ENCODE results near the gene POLR3E. TPM values are rescaled to one million over a fixed set of nuclear protein-coding genes. Genes with fewer than 3 reads are reported as not detected.

Gene POLR3E
- total RNA-seq, 1 experiment from 2014 or later, result 70.9 TPM

DNA sequence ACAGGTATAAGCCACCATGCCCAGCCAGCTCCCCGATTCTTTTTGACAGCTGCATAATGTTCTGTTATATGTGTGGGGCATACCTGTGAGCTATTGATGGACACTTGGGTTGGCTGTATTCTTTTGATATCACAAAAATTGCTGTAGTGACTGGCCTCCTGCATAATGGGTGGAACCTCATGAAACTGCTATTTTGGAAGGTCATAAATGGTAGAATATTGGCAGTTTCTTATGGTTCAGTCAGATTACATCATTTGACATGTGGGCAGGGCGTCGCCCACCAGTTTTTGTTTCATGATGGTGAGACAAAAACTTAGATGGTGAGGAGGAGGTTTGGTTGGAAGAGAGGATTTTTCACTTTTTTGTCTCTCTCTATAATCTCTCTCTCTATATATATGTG is 26.7 kb upstream of the POLR3E start:
- H3K4me2 ChIP-seq, result no peak overlapping the region
- H3K9me3 ChIP-seq (ENCODE audit: insufficient read depth, low read depth), result no peaks in the 10 kb centered on the region
- no peaks in the 10 kb centered on the region for H3K4me1 ChIP-seq (replicated peaks; ENCODE audit: insufficient read depth)
- H3K36me3 ChIP-seq (ENCODE audit: low read depth), result no peaks in the 10 kb centered on the region
- intact Hi-C loops (cut with micrococcal nuclease; ENCODE audit: unreplicated experiment), result no loop called here
- no peak overlapping the region for H3K27ac ChIP-seq
- no peaks in the 10 kb centered on the region for H3F3A ChIP-seq (ENCODE audit: insufficient read depth, low read depth)
- H4K20me1 ChIP-seq (ENCODE audit: insufficient read depth), result no peaks in the 10 kb centered on the region
- CTCF ChIA-PET, result interaction anchor here (0.7 kb wide), 1 partner anchor 8 kb away, joined by 4 read pairs; no protein-coding TSS in a partner anchor
- DNase-seq, result no peak
- H3K79me2 ChIP-seq (ENCODE audit: low read depth), result no peaks in the 10 kb centered on the region
- no peak overlapping the region for H2AFZ ChIP-seq
- BruUV-seq (replicated peaks), result no TSS peak
- POLR2A ChIA-PET (ENCODE audit: unreplicated experiment), result no interaction called here
- TF ChIP-seq CTCF (conservative IDR thresholded peaks at IDR 0.05) (no peak), EZH2 (IDR thresholded peaks at IDR 0.05; ENCODE audit: low read depth) (no peak)
- H3K27me3 ChIP-seq (ENCODE audit: insufficient read depth, low read depth), result no peaks in the 10 kb centered on the region
- H3K4me3 ChIP-seq, result no peak overlapping the region
- no peaks in the 10 kb centered on the region for H3K9me2 ChIP-seq (ENCODE audit: insufficient read depth)

- H3K36me3 ChIP-seq (ENCODE audit: low read depth), result no peaks in the 10 kb centered on the region
- no peaks in the 10 kb centered on the region for H3K4me1 ChIP-seq (replicated peaks; ENCODE audit: insufficient read depth)
- no peaks in the 10 kb centered on the region for H3K79me2 ChIP-seq (ENCODE audit: low read depth)
- POLR2A ChIA-PET (ENCODE audit: unreplicated experiment), result no interaction called here
- no peak overlapping the region for H3K4me2 ChIP-seq
- TF ChIP-seq EZH2 (IDR thresholded peaks at IDR 0.05; ENCODE audit: low read depth) (no peak), CTCF (conservative IDR thresholded peaks at IDR 0.05) (no peak)
- no peaks in the 10 kb centered on the region for H3F3A ChIP-seq (ENCODE audit: insufficient read depth, low read depth)
- H3K27ac ChIP-seq, result no peak overlapping the region
- DNase-seq, result no peak
- CTCF ChIA-PET, result no interaction called here
- no peaks in the 10 kb centered on the region for H3K27me3 ChIP-seq (ENCODE audit: insufficient read depth, low read depth)
- H3K9me3 ChIP-seq (ENCODE audit: insufficient read depth, low read depth), result no peaks in the 10 kb centered on the region
- H2AFZ ChIP-seq, result no peak overlapping the region
- H4K20me1 ChIP-seq (ENCODE audit: insufficient read depth), result no peaks in the 10 kb centered on the region
- no peak overlapping the region for H3K4me3 ChIP-seq
- H3K9me2 ChIP-seq (ENCODE audit: insufficient read depth), result no peaks in the 10 kb centered on the region
- intact Hi-C loops (cut with micrococcal nuclease; ENCODE audit: unreplicated experiment), result no loop called here
- BruUV-seq (replicated peaks), result no TSS peak
These were observed 24.1 kb upstream of the POLR3E start for GRCh38 chr16:22272870-22273650.

DNA sequence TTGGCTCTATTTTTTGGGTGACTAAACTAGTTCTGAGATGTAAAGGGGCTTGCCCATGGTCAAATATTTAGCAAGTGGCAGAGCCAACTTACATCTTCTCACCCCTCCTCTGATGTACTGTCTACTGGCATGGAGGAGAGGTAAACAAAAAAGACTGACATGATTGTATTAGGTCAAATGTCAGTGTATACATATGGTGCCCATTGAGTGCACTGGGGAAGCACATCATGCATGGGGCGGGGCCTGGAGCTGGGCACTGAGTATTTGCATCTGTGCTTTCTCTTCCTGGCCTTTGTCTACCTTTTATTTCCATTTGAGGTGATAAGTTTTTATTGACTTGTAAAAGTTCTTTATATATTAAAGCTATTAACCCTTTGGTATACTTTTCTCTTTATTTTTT is 22.3 kb upstream of the POLR3E start:
- H2AFZ ChIP-seq, result no peak overlapping the region
- POLR2A ChIA-PET (ENCODE audit: unreplicated experiment), result no interaction called here
- no peaks in the 10 kb centered on the region for H3K9me2 ChIP-seq (ENCODE audit: insufficient read depth)
- no peaks in the 10 kb centered on the region for H3F3A ChIP-seq (ENCODE audit: insufficient read depth, low read depth)
- H3K27me3 ChIP-seq (ENCODE audit: insufficient read depth, low read depth), result no peaks in the 10 kb centered on the region
- intact Hi-C loops (cut with micrococcal nuclease; ENCODE audit: unreplicated experiment), result no loop called here
- no TSS peak for BruUV-seq (replicated peaks)
- no peak overlapping the region for H3K27ac ChIP-seq
- H3K4me3 ChIP-seq, result no peak overlapping the region
- no peaks in the 10 kb centered on the region for H3K4me1 ChIP-seq (replicated peaks; ENCODE audit: insufficient read depth)
- H4K20me1 ChIP-seq (ENCODE audit: insufficient read depth), result no peaks in the 10 kb centered on the region
- no peaks in the 10 kb centered on the region for H3K79me2 ChIP-seq (ENCODE audit: low read depth)
- DNase-seq, result no peak
- no peak overlapping the region for H3K4me2 ChIP-seq
- no peaks in the 10 kb centered on the region for H3K9me3 ChIP-seq (ENCODE audit: insufficient read depth, low read depth)
- H3K36me3 ChIP-seq (ENCODE audit: low read depth), result no peaks in the 10 kb centered on the region
- TF ChIP-seq CTCF (conservative IDR thresholded peaks at IDR 0.05), result no peak
- TF ChIP-seq EZH2 (IDR thresholded peaks at IDR 0.05; ENCODE audit: low read depth), result no peak
- CTCF ChIA-PET, result no interaction called here
